HEK293T (cell line): ENCODE data around the gene ZSCAN5A.
"Not testable (repeated sequence)": the region's sequence is repeated elsewhere in the genome, so short reads cannot be mapped to it uniquely, and the experiment has no call there.

ENCODE experiments used
- ARNT ChIP-seq: fragments of 450-650 bp; IDR thresholded peaks from 2 replicates; pipeline ENCODE4 v1.6.1; 2017; ENCODE audit warnings: mild to moderate bottlenecking
- CTBP1 ChIP-seq: fragments of 450-650 bp; IDR thresholded peaks from 2 replicates; pipeline ENCODE4 v1.6.1; 2016; ENCODE audit warnings: borderline replicate concordance
- FOXA1 ChIP-seq: fragments of 450-650 bp; IDR thresholded peaks from 2 replicates; pipeline ENCODE4 v1.6.1; 2016; ENCODE audit warnings: mild to moderate bottlenecking
- FOXM1 ChIP-seq: fragments of 450-650 bp; IDR thresholded peaks from 2 replicates; pipeline ENCODE4 v1.6.1; 2017; ENCODE audit warnings: mild to moderate bottlenecking, borderline replicate concordance
- HDGF ChIP-seq: fragments of 450-650 bp; IDR thresholded peaks from 2 replicates; pipeline ENCODE4 v1.6.1; 2017; ENCODE audit warnings: antibody characterized with exemption, borderline replicate concordance
- L3MBTL2 ChIP-seq: fragments of 450-650 bp; conservative IDR thresholded peaks from 2 replicates; pipeline ENCODE4 v1.6.1; 2016; ENCODE audit warnings: mild to moderate bottlenecking
- LEF1 ChIP-seq: fragments of 450-650 bp; IDR thresholded peaks from 2 replicates; pipeline ENCODE4 v1.6.1; 2017; ENCODE audit warnings: mild to moderate bottlenecking, borderline replicate concordance
- SP1 ChIP-seq: fragments of 450-650 bp; IDR thresholded peaks from 2 replicates; pipeline ENCODE4 v1.6.1; 2017
- ZNF384 ChIP-seq: fragments of 450-650 bp; IDR thresholded peaks from 2 replicates; pipeline ENCODE4 v1.6.1; 2016
- TF ChIP-seq, protein P1 (sequence below): fragments of 450-650 bp; IDR thresholded peaks from 2 replicates; pipeline ENCODE4 v1.6.1; 2016

DNA sequence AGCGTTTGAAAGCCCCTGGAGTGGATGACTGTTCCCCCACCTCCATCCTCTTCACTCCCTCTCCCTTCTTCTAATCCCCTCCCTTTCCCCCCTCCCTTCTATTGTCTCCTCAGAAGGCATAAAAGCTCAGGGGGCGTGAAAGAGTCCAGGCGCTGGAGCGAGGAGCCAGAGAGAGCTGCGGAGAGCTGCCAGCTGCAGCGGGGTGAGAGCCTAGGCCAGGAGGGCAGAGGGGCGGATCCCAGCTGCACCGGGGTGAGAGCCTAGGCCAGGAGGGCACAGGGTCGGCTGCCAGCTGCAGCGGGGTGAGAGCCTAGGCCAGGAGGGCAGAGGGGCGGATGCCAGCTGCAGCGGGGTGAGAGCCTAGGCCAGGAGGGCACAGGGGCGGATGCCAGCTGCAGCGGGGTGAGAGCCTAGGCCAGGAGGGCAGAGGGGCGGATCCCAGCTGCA lies 138.8 kb downstream of the ZSCAN5A start, which contains the start of gene GALP:
- not testable (repeated sequence) for TF ChIP-seq FOXM1, FOXA1, SP1, ARNT, ZNF384, HDGF, CTBP1, LEF1, L3MBTL2
- TF ChIP-seq, protein P1, sequence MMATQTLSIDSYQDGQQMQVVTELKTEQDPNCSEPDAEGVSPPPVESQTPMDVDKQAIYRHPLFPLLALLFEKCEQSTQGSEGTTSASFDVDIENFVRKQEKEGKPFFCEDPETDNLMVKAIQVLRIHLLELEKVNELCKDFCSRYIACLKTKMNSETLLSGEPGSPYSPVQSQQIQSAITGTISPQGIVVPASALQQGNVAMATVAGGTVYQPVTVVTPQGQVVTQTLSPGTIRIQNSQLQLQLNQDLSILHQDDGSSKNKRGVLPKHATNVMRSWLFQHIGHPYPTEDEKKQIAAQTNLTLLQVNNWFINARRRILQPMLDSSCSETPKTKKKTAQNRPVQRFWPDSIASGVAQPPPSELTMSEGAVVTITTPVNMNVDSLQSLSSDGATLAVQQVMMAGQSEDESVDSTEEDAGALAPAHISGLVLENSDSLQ: not testable (repeated sequence)
